Neural progenitor cell (in vitro differentiated cells): Measurements from ENCODE around the gene TFDP1. TPM values are rescaled to one million over a fixed set of nuclear protein-coding genes. Genes with fewer than 3 reads are reported as not detected.

Experiments
- DNase-seq: peaks from one replicate; pipeline ENCODE4 v3.0.0-alpha.2; 2016; ENCODE audit warnings: low spot score
- H2AFZ ChIP-seq: fragments of 200-600 bp; sonication (generic); replicated peaks from 2 replicates; pipeline ENCODE4 v1.6.1; 2016; ENCODE audit warnings: antibody characterized with exemption
- H3F3A ChIP-seq: fragments of 200-600 bp; sonication (generic); 2 replicates; pipeline ENCODE4 v1.6.1; 2016; ENCODE audit warnings: antibody characterized with exemption, low read depth
- H3K27ac ChIP-seq: fragments of 200-600 bp; sonication (generic); 2 replicates; pipeline ENCODE4 v1.5.1; 2016; ENCODE audit warnings: mild to moderate bottlenecking
- H3K27me3 ChIP-seq: fragments of 200-600 bp; sonication (generic); 2 replicates; pipeline ENCODE4 v1.6.1; 2016; ENCODE audit warnings: mild to moderate bottlenecking, moderate library complexity
- H3K36me3 ChIP-seq: fragments of 200-600 bp; sonication (generic); 2 replicates; pipeline ENCODE4 v1.5.1; 2016
- H3K4me1 ChIP-seq: fragments of 200-600 bp; sonication (generic); 2 replicates; pipeline ENCODE4 v1.6.1; 2016; ENCODE audit warnings: mixed run types
- H3K4me2 ChIP-seq: fragments of 200-600 bp; sonication (generic); 2 replicates; pipeline ENCODE4 v1.6.1; 2016
- H3K4me3 ChIP-seq: fragments of 200-600 bp; sonication (generic); 2 replicates; pipeline ENCODE4 v1.5.1; 2016
- H3K79me2 ChIP-seq: fragments of 200-600 bp; sonication (generic); 2 replicates; pipeline ENCODE4 v1.6.1; 2016; ENCODE audit warnings: low read depth
- H3K9ac ChIP-seq: fragments of 200-600 bp; sonication (generic); 2 replicates; pipeline ENCODE4 v1.6.1; 2016
- H3K9me3 ChIP-seq: fragments of 200-600 bp; sonication (generic); 2 replicates; pipeline ENCODE4 v1.5.1; 2016; ENCODE audit warnings: low read depth
- H4K20me1 ChIP-seq: fragments of 200-600 bp; sonication (generic); 2 replicates; pipeline ENCODE4 v1.6.1; 2016; ENCODE audit warnings: low read depth
- H3K27ac Mint-ChIP-seq: 3 replicates; pipeline ENCODE4 v1.8.0; 2021; ENCODE audit warnings: mixed read lengths
- H3K27me3 Mint-ChIP-seq: 2 replicates; pipeline ENCODE4 v1.8.0; 2022; ENCODE audit warnings: low read depth, mild to moderate bottlenecking, inconsistent platforms, moderate library complexity, mixed read lengths; ENCODE audit not compliant: insufficient read depth
- H3K36me3 Mint-ChIP-seq: 3 replicates; pipeline ENCODE4 v1.8.0; 2021; ENCODE audit warnings: mixed read lengths
- H3K4me1 Mint-ChIP-seq: 3 replicates; pipeline ENCODE4 v1.8.0; 2021; ENCODE audit warnings: mixed read lengths
- H3K4me3 Mint-ChIP-seq: 3 replicates; pipeline ENCODE4 v1.8.0; 2021; ENCODE audit warnings: mild to moderate bottlenecking, moderate library complexity, mixed read lengths
- H3K9me3 Mint-ChIP-seq: 3 replicates; pipeline ENCODE4 v1.8.0; 2020; ENCODE audit warnings: mixed read lengths
- CTCF ChIP-seq: fragments of 200-600 bp; sonication (generic); IDR thresholded peaks from 2 replicates; pipeline ENCODE4 v1.5.1; 2017; ENCODE audit warnings: antibody characterized with exemption, mild to moderate bottlenecking
- EZH2 ChIP-seq: fragments of 200-600 bp; sonication (generic); IDR thresholded peaks from 2 replicates; pipeline ENCODE4 v1.6.1; 2017; ENCODE audit warnings: antibody characterized with exemption, mild to moderate bottlenecking, moderate library complexity
- EZH2phosphoT487 ChIP-seq: fragments of 200-600 bp; sonication (generic); IDR thresholded peaks from 2 replicates; pipeline ENCODE4 v1.6.1; 2017; ENCODE audit warnings: antibody characterized with exemption
- total RNA-seq: library from RNA; depleted of rRNA; stranded (reverse); fragments of >200 nt; gene quantifications from 2 replicates; pipeline ENCODE4 v1.2.3, GENCODE V29; 2015; ENCODE audit warnings: low replicate concordance

TFDP1 gene
- total RNA-seq, 1 donor from 2014 or later, result 88.6 TPM

DNA sequence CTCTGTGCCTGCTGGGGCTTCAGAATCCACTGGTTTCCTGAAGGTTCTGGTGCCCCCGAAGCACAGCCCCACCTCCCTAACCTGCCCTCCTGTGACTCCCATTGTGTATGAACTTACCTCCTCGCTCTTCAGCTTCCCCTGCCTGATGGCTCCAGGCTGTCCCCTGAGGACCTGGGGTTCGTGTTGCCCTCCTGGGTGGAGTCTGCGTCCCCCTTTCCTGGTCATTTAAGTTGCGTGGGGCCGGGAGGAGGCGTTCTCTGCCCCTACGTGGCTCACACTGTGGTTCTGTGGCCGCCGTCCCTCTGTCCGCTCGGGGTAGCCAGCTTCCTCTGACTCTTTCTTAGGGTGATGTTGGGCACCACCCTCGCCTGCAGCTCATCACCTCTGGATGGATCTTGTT lies 13.9 kb downstream of the TFDP1 start:
- Mint-ChIP-seq H3K9me3 (peaks cover 34% of the 10 kb centered on the region), H3K27ac (no peak overlapping the region), H3K4me1 (peaks cover 8% of the 10 kb centered on the region), H3K27me3 (no peaks in the 10 kb centered on the region), H3K36me3 (peaks cover 63% of the 10 kb centered on the region), H3K4me3 (no peak overlapping the region)
- Histone ChIP-seq H3K27ac (no peak overlapping the region), H3F3A (no peaks in the 10 kb centered on the region), H3K4me1 (peaks cover 3% of the 10 kb centered on the region), H3K4me3 (no peak overlapping the region), H3K9ac (no peak overlapping the region), H3K79me2 (peaks cover 100% of the 10 kb centered on the region), H4K20me1 (peaks cover 17% of the 10 kb centered on the region), H3K36me3 (no peaks in the 10 kb centered on the region), H3K27me3 (no peaks in the 10 kb centered on the region), H3K9me3 (no peaks in the 10 kb centered on the region), H3K4me2 (no peak overlapping the region), H2AFZ (no peak overlapping the region)
- TF ChIP-seq EZH2 (no peak), CTCF (no peak), EZH2phosphoT487 (no peak)
- DNase-seq, result no peak

DNA sequence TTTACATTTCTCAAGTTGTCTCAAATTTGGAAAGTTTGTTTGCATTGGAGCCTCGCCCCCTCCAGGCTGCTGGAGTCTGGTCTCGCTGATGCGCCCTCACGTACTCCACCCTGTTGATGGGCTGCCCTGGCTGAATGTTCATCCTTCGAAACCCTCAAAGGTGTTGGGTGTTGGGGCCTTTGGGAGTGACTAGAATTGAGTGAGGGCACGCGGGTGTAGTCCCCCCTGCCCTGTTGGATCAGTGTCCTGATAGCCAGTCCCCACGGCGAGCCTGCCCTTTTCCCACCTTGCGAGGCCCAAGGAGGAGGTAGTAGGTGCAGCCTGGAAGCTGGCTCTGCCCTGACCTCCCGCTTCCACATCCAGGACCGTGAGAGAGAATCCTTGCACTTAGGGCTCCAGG lies 14.8 kb downstream of the TFDP1 start:
- H3K4me2 ChIP-seq, result no peak overlapping the region
- TF ChIP-seq EZH2 (no peak), EZH2phosphoT487 (no peak), CTCF (no peak)
- peaks cover 26% of the 10 kb centered on the region for H4K20me1 ChIP-seq
- H3K9me3 ChIP-seq, result no peaks in the 10 kb centered on the region
- H3K27me3 ChIP-seq, result no peaks in the 10 kb centered on the region
- H2AFZ ChIP-seq, result no peak overlapping the region
- DNase-seq, result no peak
- Mint-ChIP-seq H3K4me1 (peaks cover 8% of the 10 kb centered on the region), H3K27me3 (no peaks in the 10 kb centered on the region), H3K4me3 (no peak overlapping the region), H3K36me3 (peaks cover 63% of the 10 kb centered on the region), H3K27ac (no peak overlapping the region), H3K9me3 (peaks cover 34% of the 10 kb centered on the region)
- no peak overlapping the region for H3K4me3 ChIP-seq
- peaks cover 100% of the 10 kb centered on the region for H3K79me2 ChIP-seq
- no peak overlapping the region for H3K9ac ChIP-seq
- peaks cover 3% of the 10 kb centered on the region for H3K4me1 ChIP-seq
- no peaks in the 10 kb centered on the region for H3K36me3 ChIP-seq
- H3K27ac ChIP-seq, result no peak overlapping the region
- H3F3A ChIP-seq, result no peaks in the 10 kb centered on the region

- Mint-ChIP-seq H3K9me3 (peaks cover 30% of the 10 kb centered on the region), H3K36me3 (peaks cover 60% of the 10 kb centered on the region), H3K27me3 (no peaks in the 10 kb centered on the region), H3K4me3 (no peak overlapping the region), H3K4me1 (peaks cover 10% of the 10 kb centered on the region), H3K27ac (no peak overlapping the region)
- no peak overlapping the region for H3K4me2 ChIP-seq
- H3K27ac ChIP-seq, result no peak overlapping the region
- TF ChIP-seq EZH2phosphoT487 (no peak), EZH2 (no peak), CTCF (no peak)
- H3K27me3 ChIP-seq, result no peaks in the 10 kb centered on the region
- DNase-seq, result no peak
- H3K4me1 ChIP-seq, result peaks cover 3% of the 10 kb centered on the region
- peaks cover 32% of the 10 kb centered on the region for H4K20me1 ChIP-seq
- H3K9me3 ChIP-seq, result no peaks in the 10 kb centered on the region
- no peak overlapping the region for H3K4me3 ChIP-seq
- H3K9ac ChIP-seq, result no peak overlapping the region
- H3K79me2 ChIP-seq, result peaks cover 99% of the 10 kb centered on the region
- H2AFZ ChIP-seq, result no peak overlapping the region
- no peaks in the 10 kb centered on the region for H3K36me3 ChIP-seq
- no peaks in the 10 kb centered on the region for H3F3A ChIP-seq
Measured at GRCh38 chr13:113601166-113602070, 16.9 kb downstream of the TFDP1 start.
